Measurements from ENCODE around the gene PAGR1. TPM values are rescaled to one million over a fixed set of nuclear protein-coding genes. Genes with fewer than 3 reads are reported as not detected.
"Not testable (repeated sequence)": the region's sequence is repeated elsewhere in the genome, so short reads cannot be mapped to it uniquely, and the experiment has no call there.

Gene PAGR1
- total RNA-seq, 1 donor = 19.9 TPM

GRCh38 chr16:29862884-29863668 is 47.1 kb downstream of the PAGR1 start, which contains the start of gene CDIPT:
CDIPT (minus strand) TSS chr16:29863226; CDS start chr16:29862857, 369 bp downstream.
- Histone ChIP-seq H4K20me1 (ENCODE audit: insufficient read depth, low read length) (peaks cover 6% of the 10 kb centered on the region), H3K4me3 (ENCODE audit: insufficient read depth, low read length) (peak within 1 kb of the TSS; percentile 93)
- peak; percentile 68 for TF ChIP-seq CTCF (IDR thresholded peaks at IDR 0.05; ENCODE audit: extremely low read depth, low read depth, low read length)

DNA sequence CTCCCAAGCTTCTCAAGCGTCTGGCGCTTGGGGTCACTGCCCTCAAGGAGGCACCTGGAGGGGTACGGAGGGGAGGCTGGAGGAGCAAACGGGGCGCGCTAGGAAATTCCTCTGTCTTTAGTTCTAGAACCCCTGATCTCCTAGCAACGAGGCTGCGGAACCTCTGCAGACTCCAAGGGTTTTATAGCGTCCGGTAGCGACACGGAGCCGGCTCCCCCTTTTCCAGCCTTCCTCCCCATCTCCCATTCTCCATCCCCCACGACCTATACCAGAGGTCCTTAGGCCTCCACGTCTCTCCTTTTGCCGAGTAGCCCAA is 47.7 kb downstream of the PAGR1 start:
- Histone ChIP-seq H3K79me2 (ENCODE audit: insufficient read depth, low read length) (peaks cover 21% of the 10 kb centered on the region), H3K27ac (ENCODE audit: low read depth, low read length) (peak overlapping the region; percentile 96), H4K20me1 (ENCODE audit: insufficient read depth, low read length) (peaks cover 6% of the 10 kb centered on the region), H3K4me2 (ENCODE audit: insufficient read depth, low read length) (peak overlapping the region; percentile 83), H3K4me3 (ENCODE audit: insufficient read depth, low read length) (peak overlapping the region; percentile 93), H2AFZ (ENCODE audit: low read length) (peak overlapping the region; percentile 97), H3K4me1 (ENCODE audit: insufficient read depth, low read length) (peaks cover 11% of the 10 kb centered on the region), H3K36me3 (ENCODE audit: insufficient read depth, low read length) (peaks cover 14% of the 10 kb centered on the region), H3K9me3 (ENCODE audit: low read depth, low read length) (no peaks in the 10 kb centered on the region), H3K27me3 (ENCODE audit: insufficient read depth, low read length) (no peaks in the 10 kb centered on the region)
- no peak for DNase-seq (ENCODE audit: insufficient read length, low spot score, missing footprints)
- no peak for TF ChIP-seq CTCF (IDR thresholded peaks at IDR 0.05; ENCODE audit: extremely low read depth, low read depth, low read length)

More at GRCh38 chr16:29862884-29863668, 47.1 kb downstream of the PAGR1 start, which contains the start of gene CDIPT:
- peak within 1 kb of the TSS; percentile 96 for H3K27ac ChIP-seq (ENCODE audit: low read depth, low read length)
- H3K9me3 ChIP-seq (ENCODE audit: low read depth, low read length) = no peaks in the 10 kb centered on the region
- H3K4me2 ChIP-seq (ENCODE audit: insufficient read depth, low read length) = peak within 1 kb of the TSS; percentile 83
- H3K79me2 ChIP-seq (ENCODE audit: insufficient read depth, low read length) = peaks cover 21% of the 10 kb centered on the region
- H2AFZ ChIP-seq (ENCODE audit: low read length) = peak within 1 kb of the TSS; percentile 97
- DNase-seq (ENCODE audit: insufficient read length, low spot score, missing footprints) = peak; percentile 97
- peaks cover 16% of the 10 kb centered on the region for H3K4me1 ChIP-seq (ENCODE audit: insufficient read depth, low read length)
- H3K36me3 ChIP-seq (ENCODE audit: insufficient read depth, low read length) = peaks cover 18% of the 10 kb centered on the region
- H3K27me3 ChIP-seq (ENCODE audit: insufficient read depth, low read length) = no peaks in the 10 kb centered on the region

- Histone ChIP-seq H3K27me3 (ENCODE audit: insufficient read depth, low read length) (no peaks in the 10 kb centered on the region), H3K4me1 (ENCODE audit: insufficient read depth, low read length) (peaks cover 11% of the 10 kb centered on the region), H3K9me3 (ENCODE audit: low read depth, low read length) (no peaks in the 10 kb centered on the region), H2AFZ (ENCODE audit: low read length) (no peak overlapping the region), H3K79me2 (ENCODE audit: insufficient read depth, low read length) (peaks cover 21% of the 10 kb centered on the region), H3K4me3 (ENCODE audit: insufficient read depth, low read length) (no peak overlapping the region), H4K20me1 (ENCODE audit: insufficient read depth, low read length) (peaks cover 6% of the 10 kb centered on the region), H3K27ac (ENCODE audit: low read depth, low read length) (no peak overlapping the region), H3K36me3 (ENCODE audit: insufficient read depth, low read length) (peaks cover 10% of the 10 kb centered on the region), H3K4me2 (ENCODE audit: insufficient read depth, low read length) (no peak overlapping the region)
- peak; percentile 18 for DNase-seq (ENCODE audit: insufficient read length, low spot score, missing footprints)
- TF ChIP-seq CTCF (IDR thresholded peaks at IDR 0.05; ENCODE audit: extremely low read depth, low read depth, low read length) = no peak
Measured at GRCh38 chr16:29864205-29864604, 48.3 kb downstream of the PAGR1 start.

DNA sequence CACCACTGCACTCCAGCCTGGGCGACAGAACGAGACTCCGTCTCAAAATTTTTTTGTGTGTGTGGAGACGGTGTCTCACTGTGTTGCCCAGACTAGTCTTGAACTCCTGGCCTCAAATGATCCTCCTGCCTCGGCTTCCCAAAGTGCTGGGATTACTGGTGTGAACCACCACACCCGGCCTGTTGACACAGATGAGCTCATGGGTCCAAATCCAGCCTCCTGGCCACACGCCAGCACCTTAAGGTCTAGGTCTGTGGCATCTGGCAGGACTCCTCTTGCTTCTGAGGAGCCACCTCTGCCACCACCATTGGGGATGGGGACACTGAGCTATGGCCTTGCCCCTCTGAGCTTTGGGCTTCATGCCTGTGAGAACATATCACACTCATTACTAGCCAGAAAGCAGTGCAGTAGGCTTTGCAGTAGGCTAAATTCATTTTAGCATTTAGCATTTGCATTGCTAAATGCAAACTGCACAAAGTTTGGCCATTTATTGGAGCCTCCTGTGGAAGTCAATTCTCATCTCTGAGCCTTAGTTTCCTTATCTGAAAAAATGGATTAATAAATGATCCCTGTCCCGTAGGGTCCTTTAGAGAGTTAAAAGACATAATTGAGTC is 52.6 kb downstream of the PAGR1 start:
- H3K36me3 ChIP-seq (ENCODE audit: insufficient read depth, low read length) = no peaks in the 10 kb centered on the region
- H3K27me3 ChIP-seq (ENCODE audit: insufficient read depth, low read length) = no peaks in the 10 kb centered on the region
- no peaks in the 10 kb centered on the region for H3K9me3 ChIP-seq (ENCODE audit: low read depth, low read length)
- H3K4me3 ChIP-seq (ENCODE audit: insufficient read depth, low read length) = no peak overlapping the region
- TF ChIP-seq CTCF (IDR thresholded peaks at IDR 0.05; ENCODE audit: extremely low read depth, low read depth, low read length) = no peak
- H3K27ac ChIP-seq (ENCODE audit: low read depth, low read length) = no peak overlapping the region
- H2AFZ ChIP-seq (ENCODE audit: low read length) = no peak overlapping the region
- no peak overlapping the region for H3K4me2 ChIP-seq (ENCODE audit: insufficient read depth, low read length)
- H4K20me1 ChIP-seq (ENCODE audit: insufficient read depth, low read length) = no peaks in the 10 kb centered on the region
- H3K79me2 ChIP-seq (ENCODE audit: insufficient read depth, low read length) = no peaks in the 10 kb centered on the region
- H3K4me1 ChIP-seq (ENCODE audit: insufficient read depth, low read length) = peaks cover 3% of the 10 kb centered on the region
- peak; percentile 39 for DNase-seq (ENCODE audit: insufficient read length, low spot score, missing footprints)

GRCh38 chr16:29869067-29869466 is 53.1 kb downstream of the PAGR1 start:
- not testable (repeated sequence) for H4K20me1 ChIP-seq (ENCODE audit: insufficient read depth, low read length); H3K27ac ChIP-seq (ENCODE audit: low read depth, low read length); H3K9me3 ChIP-seq (ENCODE audit: low read depth, low read length); H3K79me2 ChIP-seq (ENCODE audit: insufficient read depth, low read length); DNase-seq (ENCODE audit: insufficient read length, low spot score, missing footprints); H3K4me1 ChIP-seq (ENCODE audit: insufficient read depth, low read length); H3K4me3 ChIP-seq (ENCODE audit: insufficient read depth, low read length); H3K27me3 ChIP-seq (ENCODE audit: insufficient read depth, low read length); H2AFZ ChIP-seq (ENCODE audit: low read length); H3K4me2 ChIP-seq (ENCODE audit: insufficient read depth, low read length); H3K36me3 ChIP-seq (ENCODE audit: insufficient read depth, low read length)

All from osteoblast (primary cell).